ENCODE results near the gene NRCAM.

Gene NRCAM

GRCh38 chr7:108254259-108254658 is 202.0 kb downstream of the NRCAM start:
- no peak overlapping the region for H3K4me3 ChIP-seq (replicated peaks; ENCODE audit: low read depth, low read length)
- peak; percentile 27 for DNase-seq (ENCODE audit: low read depth)
- no peak for TF ChIP-seq CTCF (IDR thresholded peaks at IDR 0.05; ENCODE audit: low read length, missing control alignments)

- peak; percentile 70 for DNase-seq (ENCODE audit: low read depth)
- TF ChIP-seq CTCF (IDR thresholded peaks at IDR 0.05; ENCODE audit: low read length, missing control alignments) = no peak
- H3K4me3 ChIP-seq (replicated peaks; ENCODE audit: low read depth, low read length) = no peak overlapping the region
Measured at GRCh38 chr7:108253275-108254044, 202.8 kb downstream of the NRCAM start.

GRCh38 chr7:108252177-108252576 is 204.1 kb downstream of the NRCAM start:
- DNase-seq (ENCODE audit: low read depth) = no peak
- no peak for TF ChIP-seq CTCF (IDR thresholded peaks at IDR 0.05; ENCODE audit: low read length, missing control alignments)
- H3K4me3 ChIP-seq (replicated peaks; ENCODE audit: low read depth, low read length) = no peak overlapping the region

- H3K4me3 ChIP-seq (replicated peaks; ENCODE audit: low read depth, low read length) = no peak overlapping the region
- no peak for TF ChIP-seq CTCF (IDR thresholded peaks at IDR 0.05; ENCODE audit: low read length, missing control alignments)
- DNase-seq (ENCODE audit: low read depth) = peak; percentile 34
Measured at GRCh38 chr7:108251700-108252099, 204.5 kb downstream of the NRCAM start.

GRCh38 chr7:108249453-108249852 is 206.8 kb downstream of the NRCAM start:
- H3K4me3 ChIP-seq (replicated peaks; ENCODE audit: low read depth, low read length) = no peak overlapping the region
- no peak for DNase-seq (ENCODE audit: low read depth)
- TF ChIP-seq CTCF (IDR thresholded peaks at IDR 0.05; ENCODE audit: low read length, missing control alignments) = no peak

GRCh38 chr7:108248821-108249220 is 207.4 kb downstream of the NRCAM start:
- TF ChIP-seq CTCF (IDR thresholded peaks at IDR 0.05; ENCODE audit: low read length, missing control alignments) = no peak
- no peak overlapping the region for H3K4me3 ChIP-seq (replicated peaks; ENCODE audit: low read depth, low read length)
- no peak for DNase-seq (ENCODE audit: low read depth)

GRCh38 chr7:108248418-108248817 is 207.8 kb downstream of the NRCAM start:
- no peak for DNase-seq (ENCODE audit: low read depth)
- TF ChIP-seq CTCF (IDR thresholded peaks at IDR 0.05; ENCODE audit: low read length, missing control alignments) = no peak
- H3K4me3 ChIP-seq (replicated peaks; ENCODE audit: low read depth, low read length) = no peak overlapping the region

All from fibroblast of pulmonary artery (primary cell).